IMR-90 (cell line): ENCODE measurements around the gene ROBO4. TPM values are rescaled to one million over a fixed set of nuclear protein-coding genes. Genes with fewer than 3 reads are reported as not detected.
A peak's percentile ranks its signal among the peaks of the same experiment; 100 is the strongest.

ENCODE experiments used
- ATAC-seq: fragments of 200-7000 bp; cut with Tn5 transposase; 2 replicates; pipeline ENCODE4 v1.9.1; 2020; ENCODE audit warnings: low read depth, mild to moderate bottlenecking, moderate library complexity
- BruUV-seq: library from RNA; stranded (reverse); fragments of 400-500 nt; replicated peaks from 2 replicates; lab custom pipeline; 2021; lab: Mats Ljungman, UMichigan
- CTCF ChIA-PET: fragments of 300-600 bp; formaldehyde crosslinking; extraction: SDS; loops from one replicate; lab custom pipeline; 2021; ENCODE audit warnings: antibody characterized with exemption; lab: Yijun Ruan, JAX
- POLR2A ChIA-PET: fragments of 300-600 bp; sonication (Branson Sonifier 250); formaldehyde crosslinking; loops from one replicate; lab custom pipeline; 2022; ENCODE audit warnings: antibody characterized with exemption; ENCODE audit not compliant: unreplicated experiment; lab: Charles Lee
- DNase-seq: peaks from one replicate; pipeline ENCODE4 v3.0.0; 2013
- H2AFZ ChIP-seq: replicated peaks from 2 replicates; pipeline ENCODE3; 2013; ENCODE audit warnings: low read length, mild to moderate bottlenecking; ENCODE audit not compliant: poor library complexity
- H2AK5ac ChIP-seq: 2 replicates; pipeline ENCODE4 v1.6.1; 2013; ENCODE audit warnings: low read depth, low read length, inconsistent platforms
- H2AK9ac ChIP-seq: replicated peaks from 2 replicates; pipeline ENCODE3; 2013; ENCODE audit warnings: mild to moderate bottlenecking, low read depth, low read length, moderate library complexity; ENCODE audit not compliant: poor library complexity
- H2BK120ac ChIP-seq: 2 replicates; pipeline ENCODE4 v1.6.1; 2013; ENCODE audit warnings: low read depth, low read length, inconsistent platforms
- H2BK15ac ChIP-seq: 3 replicates; pipeline ENCODE4 v1.6.1; 2013; ENCODE audit warnings: low read depth, low read length, inconsistent platforms
- H2BK20ac ChIP-seq: 2 replicates; pipeline ENCODE4 v1.6.1; 2013; ENCODE audit warnings: low read depth, mild to moderate bottlenecking, inconsistent platforms, low read length, moderate library complexity
- H2BK5ac ChIP-seq: 2 replicates; pipeline ENCODE4 v1.6.1; 2013; ENCODE audit warnings: mild to moderate bottlenecking, low read depth, low read length, inconsistent platforms; ENCODE audit not compliant: poor library complexity, severe bottlenecking
- H3K14ac ChIP-seq: replicated peaks from 2 replicates; pipeline ENCODE4 v1.6.1; 2013; ENCODE audit warnings: low read depth, low read length, inconsistent platforms
- H3K18ac ChIP-seq: 2 replicates; pipeline ENCODE4 v1.6.1; 2013; ENCODE audit warnings: low read depth, low read length, control low read depth
- H3K23ac ChIP-seq: 2 replicates; pipeline ENCODE4 v1.6.1; 2013; ENCODE audit warnings: low read depth, low read length, inconsistent platforms
- H3K27ac ChIP-seq: 2 replicates; pipeline ENCODE4 v1.5.1; 2013; ENCODE audit warnings: mild to moderate bottlenecking, control low read depth, low read length; ENCODE audit not compliant: insufficient read depth
- H3K27me3 ChIP-seq: 2 replicates; pipeline ENCODE4 v1.6.1; 2013; ENCODE audit warnings: low read length; ENCODE audit not compliant: control insufficient read depth, insufficient read depth
- H3K36me3 ChIP-seq: 2 replicates; pipeline ENCODE4 v1.6.1; 2013; ENCODE audit warnings: low read length, mixed read lengths; ENCODE audit not compliant: control insufficient read depth, insufficient read depth
- H3K4ac ChIP-seq: 2 replicates; pipeline ENCODE4 v1.6.1; 2013; ENCODE audit warnings: low read depth, low read length, inconsistent platforms
- H3K4me1 ChIP-seq: 2 replicates; pipeline ENCODE4 v1.6.1; 2013; ENCODE audit warnings: low read length, mixed read lengths; ENCODE audit not compliant: control insufficient read depth, insufficient read depth
- H3K4me2 ChIP-seq: 2 replicates; pipeline ENCODE4 v1.6.1; 2013; ENCODE audit warnings: low read depth, mild to moderate bottlenecking, control low read depth, low read length, moderate library complexity
- H3K4me3 ChIP-seq: 2 replicates; pipeline ENCODE4 v1.5.1; 2013; ENCODE audit warnings: low read depth, mild to moderate bottlenecking, control low read depth, low read length, moderate library complexity; ENCODE audit not compliant: insufficient read depth
- H3K56ac ChIP-seq: 2 replicates; pipeline ENCODE4 v1.6.1; 2013; ENCODE audit warnings: low read length, inconsistent platforms; ENCODE audit not compliant: insufficient read depth; ENCODE audit errors: extremely low read depth
- H3K79me1 ChIP-seq, 2 experiments: 2 replicates each; pipeline ENCODE4 v1.6.1; 2013; ENCODE audit warnings: low read length in 2 of 2, inconsistent platforms in 1 of 2, low read depth in 1 of 2
- H3K9ac ChIP-seq: 2 replicates; pipeline ENCODE4 v1.6.1; 2013; ENCODE audit warnings: low read depth, low read length, control low read depth
- H3K9me1 ChIP-seq: 2 replicates; pipeline ENCODE4 v1.6.1; 2013; ENCODE audit warnings: low read length, inconsistent platforms; ENCODE audit not compliant: insufficient read depth
- H3K9me3 ChIP-seq: 2 replicates; pipeline ENCODE4 v1.6.1; 2013; ENCODE audit warnings: low read length; ENCODE audit not compliant: control insufficient read depth, insufficient read depth
- H4K20me1 ChIP-seq: 2 replicates; pipeline ENCODE4 v1.6.1; 2013; ENCODE audit warnings: low read length, inconsistent platforms; ENCODE audit not compliant: insufficient read depth
- H4K5ac ChIP-seq: 2 replicates; pipeline ENCODE4 v1.6.1; 2013; ENCODE audit warnings: mild to moderate bottlenecking, low read depth, low read length, control low read depth
- H4K8ac ChIP-seq, 2 experiments: 2 replicates each; pipeline ENCODE4 v1.6.1; 2013; ENCODE audit warnings: low read depth in 2 of 2, low read length in 2 of 2, control low read depth in 1 of 2, inconsistent platforms in 1 of 2
- H4K91ac ChIP-seq: 2 replicates; pipeline ENCODE4 v1.6.1; 2013; ENCODE audit warnings: low read depth, low read length, inconsistent platforms; ENCODE audit not compliant: insufficient read depth
- BHLHE40 ChIP-seq: fragments of 150-350 bp; IDR thresholded peaks from 2 replicates; pipeline ENCODE4 v1.6.1; 2016; ENCODE audit warnings: mild to moderate bottlenecking, low read depth, low read length
- CEBPB ChIP-seq: IDR thresholded peaks from 2 replicates; pipeline ENCODE4 v1.6.1; 2012; ENCODE audit warnings: low read depth, low read length, improper control_type of control experiment
- CHD1 ChIP-seq: IDR thresholded peaks from 2 replicates; pipeline ENCODE4 v1.6.1; 2012; ENCODE audit warnings: low read depth, low read length, improper control_type of control experiment
- CTCF ChIP-seq: conservative IDR thresholded peaks from 2 replicates; pipeline ENCODE4 v1.5.1; 2012; ENCODE audit warnings: mild to moderate bottlenecking, low read depth, low read length, improper control_type of control experiment
- ELK1 ChIP-seq: fragments of 150-350 bp; IDR thresholded peaks from 2 replicates; pipeline ENCODE4 v1.6.1; 2016; ENCODE audit warnings: low read depth, mild to moderate bottlenecking, low read length, moderate library complexity, borderline replicate concordance
- FOS ChIP-seq: fragments of 150-350 bp; IDR thresholded peaks from 2 replicates; pipeline ENCODE4 v1.6.1; 2016; ENCODE audit warnings: low read depth, low read length
- MAFK ChIP-seq: IDR thresholded peaks from 2 replicates; pipeline ENCODE4 v1.6.1; 2012; ENCODE audit warnings: low read depth, low read length, improper control_type of control experiment
- MAZ ChIP-seq: IDR thresholded peaks from 2 replicates; pipeline ENCODE4 v1.6.1; 2012; ENCODE audit warnings: low read depth, mild to moderate bottlenecking, low read length, improper control_type of control experiment, moderate library complexity, borderline replicate concordance
- MXI1 ChIP-seq: IDR thresholded peaks from 2 replicates; pipeline ENCODE4 v1.6.1; 2012; ENCODE audit warnings: low read depth, mild to moderate bottlenecking, low read length, moderate library complexity, borderline replicate concordance
- POLR2A ChIP-seq: IDR thresholded peaks from 2 replicates; pipeline ENCODE4 v1.6.1; 2012; ENCODE audit warnings: mild to moderate bottlenecking, low read depth, low read length
- RAD21 ChIP-seq: IDR thresholded peaks from 2 replicates; pipeline ENCODE4 v1.6.1; 2012; ENCODE audit warnings: low read length, improper control_type of control experiment
- RCOR1 ChIP-seq: IDR thresholded peaks from 2 replicates; pipeline ENCODE4 v1.6.1; 2012; ENCODE audit warnings: mild to moderate bottlenecking, low read length, improper control_type of control experiment; ENCODE audit not compliant: insufficient replicate concordance
- RFX5 ChIP-seq: IDR thresholded peaks from 2 replicates; pipeline ENCODE4 v1.8.0; 2012; ENCODE audit warnings: low read depth, mild to moderate bottlenecking, low read length, moderate library complexity
- SMC3 ChIP-seq: fragments of 150-350 bp; IDR thresholded peaks from 2 replicates; pipeline ENCODE4 v1.6.1; 2016; ENCODE audit warnings: low read depth, mild to moderate bottlenecking, antibody characterized with exemption, low read length, moderate library complexity
- USF2 ChIP-seq: fragments of 150-350 bp; IDR thresholded peaks from 2 replicates; pipeline ENCODE4 v1.6.1; 2017; ENCODE audit warnings: mild to moderate bottlenecking, antibody characterized with exemption, low read length, low read depth
- WGBS, 2 experiments: methylation state at CpG; one replicate each; pipeline versions ENCODE4 v1.1.5 to v1.1.7; 2013; ENCODE audit warnings: missing lambda C conversion rate in 2 of 2; ENCODE audit not compliant: insufficient read length in 1 of 2; ENCODE audit errors: extremely low coverage in 2 of 2; 5-methylcytosine and 5-hydroxymethylcytosine counted together
- dilution Hi-C: fragments of 300-500 bp; cut with HindIII; formaldehyde crosslinking; loops from one replicate; pipeline ENCODE4 v1.14.3; 2018; ENCODE audit warnings: low sequenced_read_pairs; ENCODE audit not compliant: unreplicated experiment
- in situ Hi-C: fragments of 300-500 bp; cut with MboI; formaldehyde crosslinking; loops from 3 replicates; pipeline ENCODE4 v1.14.3; 2019; ENCODE audit warnings: low sequenced_read_pairs, inconsistent platforms, mixed read lengths
- intact Hi-C: fragments of 100-400 bp; cut with micrococcal nuclease; formaldehyde crosslinking; loops from 2 replicates; pipeline ENCODE4 v1.10.0; 2022
- polyA plus RNA-seq, 3 experiments: library from polyadenylated mRNA; depleted of rRNA; stranded (reverse); fragments of >200 nt; gene quantifications; 2 replicates each; pipeline ENCODE4 v1.2.3, GENCODE V29; 2012; ENCODE audit warnings: low replicate concordance in 1 of 3
- total RNA-seq: library from RNA; depleted of rRNA; stranded (reverse); fragments of >200 nt; gene quantifications from 2 replicates; pipeline ENCODE4 v1.2.3, GENCODE V29; 2012

ROBO4 gene
- total and polyA plus RNA-seq, 2 of the 4 experiments (the other 2 are of a cell fraction) = 0.72 to 0.82 TPM

GRCh38 chr11:124882339-124883071, 15.2 kb downstream of the ROBO4 start:
- H3K27me3 ChIP-seq = no peaks in the 10 kb centered on the region
- H3K23ac ChIP-seq = no peak overlapping the region
- no peaks in the 10 kb centered on the region for H3K4me1 ChIP-seq
- DNase-seq = no peak
- no peak overlapping the region for H3K4me3 ChIP-seq
- peak overlapping the region in 1 of 2 experiments; percentile 44; a peak in 1 of 4 replicates for H4K8ac ChIP-seq
- ChIA-PET CTCF (interaction anchor here (0.6 to 1.4 kb wide), 3 partner anchors 14 to 690 kb away, joined by 3 to 5 read pairs (median 4); no protein-coding TSS in a partner anchor), POLR2A (no interaction called here)
- no peak overlapping the region for H2BK20ac ChIP-seq
- 82% methylated on average over 3 of the region's 11 CpGs; no CpG with 5 or more reads in 1 of the 2 experiments for WGBS, 2 experiments
- no peak overlapping the region for H3K27ac ChIP-seq
- H4K91ac ChIP-seq = no peak overlapping the region
- H2AK5ac ChIP-seq = no peak overlapping the region; the same call in 1 of the 2 replicates
- no peak overlapping the region for H3K56ac ChIP-seq
- dilution Hi-C loops (no loop called here), intact Hi-C loops (no loop called here), in situ Hi-C loops (no loop called here)
- H3K9ac ChIP-seq = no peak overlapping the region
- H3K79me1 ChIP-seq = peaks cover 6 to 13% of the 10 kb centered on the region in 2 experiments; a peak in 3 of 4 replicates
- H2AFZ ChIP-seq = no peak overlapping the region
- no peaks in the 10 kb centered on the region for H3K36me3 ChIP-seq
- peak overlapping the region; percentile 18 for H2AK9ac ChIP-seq
- no peak overlapping the region for H2BK5ac ChIP-seq
- H2BK15ac ChIP-seq = no peak overlapping the region
- no peaks in the 10 kb centered on the region for H3K9me3 ChIP-seq
- peak; percentile 43 for ATAC-seq
- H4K5ac ChIP-seq = no peak overlapping the region
- BruUV-seq = no TSS peak
- no peaks in the 10 kb centered on the region for H4K20me1 ChIP-seq
- no peak overlapping the region for H2BK120ac ChIP-seq
- H3K4ac ChIP-seq = peak overlapping the region; percentile 53
- peaks cover 3% of the 10 kb centered on the region; the same call in 1 of the 2 replicates for H3K9me1 ChIP-seq
- 0 out of 2 replicates have a peak overlapping the region, but pooled peaks have one; percentile 20 for H3K14ac ChIP-seq
- no peak overlapping the region for H3K18ac ChIP-seq
- no peak overlapping the region for H3K4me2 ChIP-seq
- TF ChIP-seq SMC3 = no peak
- no peak for TF ChIP-seq RAD21
- no peak for TF ChIP-seq CEBPB
- TF ChIP-seq FOS = no peak
- TF ChIP-seq POLR2A = no peak
- no peak for TF ChIP-seq MAZ
- no peak for TF ChIP-seq MAFK
- TF ChIP-seq CTCF = no peak
- TF ChIP-seq BHLHE40 = no peak
- no peak for TF ChIP-seq ELK1
- TF ChIP-seq USF2 = no peak
- no peak for TF ChIP-seq RFX5
- TF ChIP-seq MXI1 = no peak
- no peak for TF ChIP-seq CHD1
- TF ChIP-seq RCOR1 = no peak
